Neuronal stem cell (in vitro differentiated cells): ENCODE measurements around the gene POTEJ.
"Not testable (repeated sequence)": the region's sequence is repeated elsewhere in the genome, so short reads cannot be mapped to it uniquely, and the experiment has no call there.

Source experiments
- DNase-seq: peaks from one replicate; pipeline ENCODE4 v3.0.0-alpha.2; 2013; ENCODE audit warnings: low spot score
- H2AFZ ChIP-seq: one replicate; pipeline ENCODE4 v1.6.1; 2013; ENCODE audit warnings: mild to moderate bottlenecking, low read length, inconsistent platforms
- H2AK5ac ChIP-seq: 2 replicates; pipeline ENCODE4 v1.6.1; 2013; ENCODE audit warnings: low read depth, mild to moderate bottlenecking, inconsistent platforms, low read length, moderate library complexity, mixed read lengths
- H2BK120ac ChIP-seq: 2 replicates; pipeline ENCODE4 v1.6.1; 2013; ENCODE audit warnings: low read depth, mild to moderate bottlenecking, inconsistent platforms, low read length, moderate library complexity, mixed read lengths
- H2BK12ac ChIP-seq: one replicate; pipeline ENCODE4 v1.6.1; 2013; ENCODE audit warnings: low read length, inconsistent platforms
- H2BK15ac ChIP-seq: 2 replicates; pipeline ENCODE4 v1.6.1; 2013; ENCODE audit warnings: mild to moderate bottlenecking, low read length, inconsistent platforms, mixed read lengths
- H2BK5ac ChIP-seq: one replicate; pipeline ENCODE4 v1.6.1; 2013; ENCODE audit warnings: inconsistent platforms, mild to moderate bottlenecking, low read length, moderate library complexity
- H3K14ac ChIP-seq: one replicate; pipeline ENCODE4 v1.6.1; 2013; ENCODE audit warnings: low read length, inconsistent platforms
- H3K18ac ChIP-seq: 2 replicates; pipeline ENCODE4 v1.6.1; 2013; ENCODE audit warnings: low read length, inconsistent platforms
- H3K23ac ChIP-seq: 2 replicates; pipeline ENCODE4 v1.6.1; 2013; ENCODE audit warnings: low read depth, mild to moderate bottlenecking, mixed read lengths, low read length, inconsistent platforms; ENCODE audit not compliant: poor library complexity
- H3K27ac ChIP-seq: replicated peaks from 3 replicates; pipeline ENCODE4 v1.5.1; 2013; ENCODE audit warnings: low read length, inconsistent platforms
- H3K27me3 ChIP-seq, 3 experiments: 2 replicates each; pipeline ENCODE4 v1.6.1; 2013; ENCODE audit warnings: low read length in 3 of 3, mild to moderate bottlenecking in 2 of 3, inconsistent platforms in 1 of 3, low read depth in 1 of 3, mixed read lengths in 1 of 3, moderate library complexity in 1 of 3; ENCODE audit not compliant: control insufficient read depth in 3 of 3, insufficient read depth in 3 of 3
- H3K36me3 ChIP-seq, 2 donors: replicated peaks in 1 of 2; 2 replicates each; pipeline ENCODE4 v1.6.1; 2013; ENCODE audit warnings: low read length in 2 of 2; ENCODE audit not compliant: control insufficient read depth in 2 of 2, insufficient read depth in 2 of 2
- H3K4ac ChIP-seq: 2 replicates; pipeline ENCODE4 v1.6.1; 2013; ENCODE audit warnings: inconsistent platforms, mild to moderate bottlenecking, low read length, moderate library complexity
- H3K4me1 ChIP-seq, 2 donors: 1 replicate in 1 of 2; 2 replicates in 1 of 2; pipeline ENCODE4 v1.6.1; 2013; ENCODE audit warnings: low read length in 2 of 2, low read depth in 1 of 2; ENCODE audit not compliant: control insufficient read depth in 2 of 2, insufficient read depth in 1 of 2
- H3K4me2 ChIP-seq: one replicate; pipeline ENCODE4 v1.6.1; 2013; ENCODE audit warnings: mild to moderate bottlenecking, low read length, inconsistent platforms; ENCODE audit not compliant: insufficient read depth, poor library complexity, severe bottlenecking
- H3K4me3 ChIP-seq, 2 donors: 2 replicates each; pipeline ENCODE4 v1.5.1; 2013; ENCODE audit warnings: low read length in 2 of 2, mild to moderate bottlenecking in 2 of 2, inconsistent platforms in 1 of 2, moderate library complexity in 1 of 2
- H3K79me1 ChIP-seq: one replicate; pipeline ENCODE4 v1.6.1; 2013; ENCODE audit warnings: low read depth, mild to moderate bottlenecking, inconsistent platforms, low read length, moderate library complexity
- H3K9ac ChIP-seq: one replicate; pipeline ENCODE4 v1.6.1; 2013; ENCODE audit warnings: mild to moderate bottlenecking, low read depth, low read length, inconsistent platforms; ENCODE audit not compliant: poor library complexity
- H3K9me3 ChIP-seq, 2 donors: replicated peaks in 1 of 2; 2 replicates each; pipeline versions ENCODE3 to v1.6.1; 2013; ENCODE audit warnings: low read length in 2 of 2, mild to moderate bottlenecking in 2 of 2, inconsistent platforms in 1 of 2, low read depth in 1 of 2, mixed read lengths in 1 of 2, moderate library complexity in 1 of 2; ENCODE audit not compliant: control insufficient read depth in 2 of 2, insufficient read depth in 1 of 2
- H4K8ac ChIP-seq: one replicate; pipeline ENCODE4 v1.6.1; 2013; ENCODE audit warnings: low read depth, mild to moderate bottlenecking, inconsistent platforms, low read length, moderate library complexity
- H4K91ac ChIP-seq: one replicate; pipeline ENCODE4 v1.6.1; 2013; ENCODE audit warnings: low read length, low read depth, mild to moderate bottlenecking, inconsistent platforms; ENCODE audit not compliant: poor library complexity
- WGBS, 2 donors: extraction: QIAGEN DNeasy Blood & Tissue Kit; methylation state at CpG; one replicate each; pipeline ENCODE4 v1.1.7; 2013; ENCODE audit warnings: missing lambda C conversion rate in 2 of 2, mixed read lengths in 1 of 2; ENCODE audit not compliant: insufficient read length in 2 of 2, insufficient replicate concordance in 1 of 2; ENCODE audit errors: extremely low coverage in 2 of 2; 5-methylcytosine and 5-hydroxymethylcytosine counted together

POTEJ gene

DNA sequence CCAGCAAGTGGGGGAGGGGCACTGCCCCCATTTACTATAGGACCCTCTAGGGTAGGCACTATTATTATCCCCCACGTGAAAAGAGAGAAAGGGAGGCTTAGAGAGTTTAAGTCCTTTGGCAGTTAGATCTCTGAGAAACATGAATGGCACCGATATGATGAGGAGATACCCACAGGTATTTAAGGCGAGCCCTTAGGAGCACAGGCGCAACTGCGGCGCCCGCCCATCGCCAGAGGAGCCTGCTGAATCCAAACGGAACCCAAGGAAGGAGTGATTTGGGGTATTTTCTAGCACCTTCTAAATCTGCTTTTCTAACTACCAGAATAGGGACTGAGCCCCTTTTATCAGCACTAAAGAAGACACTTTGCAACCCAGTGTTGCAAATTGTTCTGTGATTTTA, 11.3 kb upstream of the POTEJ start:
- H3K18ac ChIP-seq, H3K23ac ChIP-seq, H3K27me3 ChIP-seq, H3K9me3 ChIP-seq, H4K91ac ChIP-seq, H3K4ac ChIP-seq, H2BK120ac ChIP-seq, H2AK5ac ChIP-seq, DNase-seq, H3K4me1 ChIP-seq, H3K4me2 ChIP-seq, H3K36me3 ChIP-seq, H3K27ac ChIP-seq, H2BK15ac ChIP-seq, H2BK5ac ChIP-seq, H4K8ac ChIP-seq, H3K4me3 ChIP-seq, H3K9ac ChIP-seq, H2AFZ ChIP-seq, H3K79me1 ChIP-seq, H2BK12ac ChIP-seq, H3K14ac ChIP-seq: not testable (repeated sequence)
- WGBS, 2 donors = no CpG with 5 or more reads among the region's 9 CpGs

DNA sequence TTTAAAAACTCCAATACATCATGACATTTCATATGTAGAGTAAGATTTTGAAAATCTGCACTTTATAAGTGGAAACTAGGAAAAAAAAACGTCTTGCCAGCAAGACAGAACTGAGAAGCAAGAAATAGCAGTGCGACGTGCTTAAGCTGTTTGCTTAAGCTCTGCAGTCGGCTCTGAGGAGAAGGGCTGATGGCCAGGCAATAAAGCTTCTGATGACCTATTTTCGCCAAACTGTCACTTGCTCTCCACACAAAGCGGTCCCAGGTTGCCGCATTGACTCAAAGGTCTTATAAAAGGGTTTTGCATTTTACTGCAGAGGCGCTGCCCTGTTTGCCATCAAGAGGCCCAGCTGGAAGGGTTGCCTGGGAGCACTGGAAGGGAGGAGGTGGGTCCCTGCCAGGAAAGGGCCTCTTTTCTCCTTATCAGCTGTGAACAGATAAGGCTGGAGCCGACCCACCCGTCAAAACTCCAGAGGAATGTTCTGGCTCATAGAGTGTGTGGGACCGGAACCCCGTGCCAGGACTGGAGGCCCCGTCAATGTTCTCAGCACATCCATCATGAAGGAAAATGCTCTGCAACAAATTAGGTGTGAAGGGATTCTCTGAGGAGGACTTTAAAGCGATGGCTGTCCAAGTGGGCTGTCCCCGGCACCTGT, 9.5 kb upstream of the POTEJ start:
- H2BK15ac ChIP-seq, H3K23ac ChIP-seq, H4K8ac ChIP-seq, H2BK5ac ChIP-seq, H3K4me2 ChIP-seq, H3K9ac ChIP-seq, H3K9me3 ChIP-seq, H2BK120ac ChIP-seq, H2AFZ ChIP-seq, H3K79me1 ChIP-seq, H3K27ac ChIP-seq, H3K4ac ChIP-seq, H3K14ac ChIP-seq, H2BK12ac ChIP-seq, H2AK5ac ChIP-seq, H3K4me3 ChIP-seq, H3K36me3 ChIP-seq, H3K27me3 ChIP-seq, H4K91ac ChIP-seq, DNase-seq, H3K18ac ChIP-seq, H3K4me1 ChIP-seq: not testable (repeated sequence)
- WGBS, 2 donors = no CpG with 5 or more reads among the region's 15 CpGs

DNA sequence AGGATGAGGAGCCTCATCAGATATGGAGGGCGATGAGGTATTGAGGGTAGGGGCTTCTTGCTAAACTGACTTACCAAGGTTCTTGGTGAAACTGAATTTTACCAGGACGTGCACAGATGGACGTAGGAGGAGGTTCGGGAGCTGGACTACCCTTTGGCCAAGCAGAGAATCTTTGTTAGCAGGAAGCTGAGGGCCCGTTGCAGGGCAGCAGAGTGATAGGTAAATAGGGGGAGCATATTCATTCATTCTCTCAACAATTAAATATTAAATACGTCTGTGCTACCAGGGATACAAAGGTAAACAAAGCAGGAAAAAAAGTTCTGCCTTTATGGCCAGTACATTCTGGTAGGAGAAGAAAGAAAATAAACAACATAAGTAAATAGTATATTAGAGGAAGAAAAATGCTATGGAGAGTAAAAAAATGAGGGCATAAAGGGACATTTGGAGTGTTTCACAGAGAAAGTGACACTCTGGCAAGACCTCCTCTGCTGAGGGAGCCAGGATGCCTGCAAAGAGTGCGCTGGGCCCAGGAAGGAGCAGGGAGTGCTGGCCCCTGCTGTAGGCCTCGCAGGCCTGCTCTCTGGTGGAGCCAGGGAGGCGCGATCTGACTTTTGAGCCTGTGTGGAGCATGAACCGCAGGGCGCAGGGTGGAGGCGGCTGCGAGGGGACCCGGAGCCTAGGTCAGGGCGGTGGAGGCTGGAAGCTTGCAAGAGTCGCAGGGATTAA, 2.8 kb upstream of the POTEJ start:
- H3K4me1 ChIP-seq, H3K36me3 ChIP-seq, H3K4ac ChIP-seq, H3K23ac ChIP-seq, H2BK120ac ChIP-seq, H3K18ac ChIP-seq, H2BK5ac ChIP-seq, DNase-seq, H3K79me1 ChIP-seq, H4K91ac ChIP-seq, H2BK15ac ChIP-seq, H3K4me2 ChIP-seq, H4K8ac ChIP-seq, H3K9ac ChIP-seq, H2BK12ac ChIP-seq, H3K9me3 ChIP-seq, H3K27me3 ChIP-seq, H2AFZ ChIP-seq, H3K27ac ChIP-seq, H2AK5ac ChIP-seq, H3K4me3 ChIP-seq, H3K14ac ChIP-seq: not testable (repeated sequence)
- no CpG with 5 or more reads among the region's 17 CpGs for WGBS, 2 donors

- DNase-seq, H3K27me3 ChIP-seq, H3K4me3 ChIP-seq, H3K27ac ChIP-seq, H3K9me3 ChIP-seq, H3K18ac ChIP-seq, H2BK120ac ChIP-seq, H3K4me1 ChIP-seq, H3K23ac ChIP-seq, H3K79me1 ChIP-seq, H3K36me3 ChIP-seq, H2BK15ac ChIP-seq, H2AK5ac ChIP-seq, H3K4ac ChIP-seq, H2BK5ac ChIP-seq, H3K4me2 ChIP-seq, H2BK12ac ChIP-seq, H3K9ac ChIP-seq, H3K14ac ChIP-seq, H4K91ac ChIP-seq, H4K8ac ChIP-seq, H2AFZ ChIP-seq: not testable (repeated sequence)
- no CpG with 5 or more reads among the region's 28 CpGs for WGBS, 2 donors
Observed at GRCh38 chr2:130609002-130609920, 2.0 kb upstream of the POTEJ start.
